B cell (primary cell): ENCODE data around the gene SNX10.

ENCODE experiments used
- CTCF ChIP-seq: fragments of 200-600 bp; IDR thresholded peaks from one replicate; pipeline ENCODE4 v1.8.0; 2022; ENCODE audit warnings: antibody characterized with exemption, mild to moderate bottlenecking
- EZH2 ChIP-seq: IDR thresholded peaks from 2 replicates; pipeline ENCODE4 v1.6.1; 2012; ENCODE audit warnings: borderline replicate concordance, low read depth, mild to moderate bottlenecking, moderate library complexity, low read length; ENCODE audit not compliant: insufficient read depth, poor library complexity, severe bottlenecking

GRCh38 chr7:26267601-26268166 is 24.0 kb upstream of the SNX10 start:
- TF ChIP-seq CTCF (no peak), EZH2 (no peak)
